Fibroblast of pulmonary artery (primary cell): ENCODE measurements around the gene WDR62.
A peak's percentile ranks its signal among the peaks of the same experiment; 100 is the strongest.

Source experiments
- DNase-seq: peaks from one replicate; pipeline ENCODE4 v3.0.0-alpha.2; 2010; ENCODE audit warnings: low read depth
- H3K4me3 ChIP-seq: replicated peaks from 2 replicates; pipeline ENCODE4 v1.5.1; 2011; ENCODE audit warnings: low read depth, mild to moderate bottlenecking, control low read depth, low read length, moderate library complexity
- TF ChIP-seq, protein P1 (sequence below): IDR thresholded peaks from 2 replicates; pipeline ENCODE4 v1.5.1; 2011; ENCODE audit warnings: mild to moderate bottlenecking, control low read depth, low read length, inconsistent platforms; ENCODE audit errors: missing control alignments

WDR62 gene

DNA sequence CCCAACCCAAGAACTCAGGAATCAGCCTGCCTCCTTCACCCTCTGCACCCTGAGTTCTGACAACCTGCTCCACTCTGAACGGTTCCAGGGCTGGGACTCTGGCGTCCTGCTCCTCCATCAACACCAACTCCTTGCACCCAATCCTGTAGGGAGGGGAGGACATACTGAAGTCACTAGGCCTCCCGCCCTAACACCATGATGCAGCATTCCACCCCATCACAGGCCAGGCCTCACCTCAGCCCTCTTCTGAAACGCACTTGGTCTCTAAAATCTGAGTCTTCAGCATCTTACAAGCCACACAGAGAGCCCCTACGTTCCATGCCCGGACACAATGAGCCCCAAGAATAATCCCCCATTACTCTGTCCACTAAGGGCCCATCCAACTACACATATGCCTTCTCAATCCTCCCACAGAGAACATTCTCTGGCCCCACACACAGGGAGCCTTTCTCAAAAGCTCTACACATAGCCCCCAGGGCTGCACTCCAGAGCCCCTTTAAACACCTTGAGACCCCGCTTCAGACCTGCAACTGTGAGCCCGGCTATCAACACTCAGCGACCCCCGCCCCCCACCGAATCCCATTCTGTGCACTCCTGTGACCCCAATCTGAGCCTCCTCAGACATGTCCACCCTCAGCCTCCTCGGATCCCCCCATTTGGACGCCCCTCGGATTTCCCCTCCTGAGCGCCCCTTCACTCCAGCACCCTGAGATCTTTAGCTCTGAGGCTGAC, 41.3 kb upstream of the WDR62 start:
- DNase-seq, result no peak
- H3K4me3 ChIP-seq, result peak overlapping the region; percentile 95
- TF ChIP-seq, protein P1, sequence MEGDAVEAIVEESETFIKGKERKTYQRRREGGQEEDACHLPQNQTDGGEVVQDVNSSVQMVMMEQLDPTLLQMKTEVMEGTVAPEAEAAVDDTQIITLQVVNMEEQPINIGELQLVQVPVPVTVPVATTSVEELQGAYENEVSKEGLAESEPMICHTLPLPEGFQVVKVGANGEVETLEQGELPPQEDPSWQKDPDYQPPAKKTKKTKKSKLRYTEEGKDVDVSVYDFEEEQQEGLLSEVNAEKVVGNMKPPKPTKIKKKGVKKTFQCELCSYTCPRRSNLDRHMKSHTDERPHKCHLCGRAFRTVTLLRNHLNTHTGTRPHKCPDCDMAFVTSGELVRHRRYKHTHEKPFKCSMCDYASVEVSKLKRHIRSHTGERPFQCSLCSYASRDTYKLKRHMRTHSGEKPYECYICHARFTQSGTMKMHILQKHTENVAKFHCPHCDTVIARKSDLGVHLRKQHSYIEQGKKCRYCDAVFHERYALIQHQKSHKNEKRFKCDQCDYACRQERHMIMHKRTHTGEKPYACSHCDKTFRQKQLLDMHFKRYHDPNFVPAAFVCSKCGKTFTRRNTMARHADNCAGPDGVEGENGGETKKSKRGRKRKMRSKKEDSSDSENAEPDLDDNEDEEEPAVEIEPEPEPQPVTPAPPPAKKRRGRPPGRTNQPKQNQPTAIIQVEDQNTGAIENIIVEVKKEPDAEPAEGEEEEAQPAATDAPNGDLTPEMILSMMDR, result no peak

GRCh38 chr19:36014012-36014924, 40.4 kb upstream of the WDR62 start, which contains the start of gene ALKBH6:
ALKBH6 (minus strand) TSS chr19:36014213; CDS start chr19:36013397, 816 bp downstream.
- peak; percentile 98 for DNase-seq
- peak within 1 kb of the TSS; percentile 95 for H3K4me3 ChIP-seq

GRCh38 chr19:36019061-36019670, 35.5 kb upstream of the WDR62 start:
- DNase-seq, result no peak
- no peak overlapping the region for H3K4me3 ChIP-seq
- TF ChIP-seq, protein P1, result no peak

More at GRCh38 chr19:36014012-36014924, 40.4 kb upstream of the WDR62 start, which contains the start of gene ALKBH6:
- TF ChIP-seq, protein P1, result no peak

DNA sequence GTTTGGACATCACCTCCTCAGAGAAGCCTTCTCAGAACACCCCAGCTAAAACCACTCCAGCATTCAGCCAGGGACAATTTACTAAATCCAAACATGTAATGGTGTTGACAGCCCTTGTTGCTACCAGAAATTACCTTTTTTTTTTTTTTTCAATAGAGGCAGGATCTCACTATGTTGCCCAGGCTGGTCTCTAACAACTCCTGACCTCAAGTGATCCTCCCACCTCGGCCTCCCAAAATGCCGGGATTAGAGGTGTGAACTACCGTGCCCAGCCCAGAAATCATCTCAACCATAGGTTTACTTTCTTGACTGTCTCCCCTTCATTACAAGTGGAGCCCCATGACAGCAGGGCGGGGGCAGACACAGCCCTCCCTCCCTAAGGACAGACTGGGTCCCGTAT, 31.3 kb upstream of the WDR62 start:
- TF ChIP-seq, protein P1, result no peak
- H3K4me3 ChIP-seq, result no peak overlapping the region
- no peak for DNase-seq

DNA sequence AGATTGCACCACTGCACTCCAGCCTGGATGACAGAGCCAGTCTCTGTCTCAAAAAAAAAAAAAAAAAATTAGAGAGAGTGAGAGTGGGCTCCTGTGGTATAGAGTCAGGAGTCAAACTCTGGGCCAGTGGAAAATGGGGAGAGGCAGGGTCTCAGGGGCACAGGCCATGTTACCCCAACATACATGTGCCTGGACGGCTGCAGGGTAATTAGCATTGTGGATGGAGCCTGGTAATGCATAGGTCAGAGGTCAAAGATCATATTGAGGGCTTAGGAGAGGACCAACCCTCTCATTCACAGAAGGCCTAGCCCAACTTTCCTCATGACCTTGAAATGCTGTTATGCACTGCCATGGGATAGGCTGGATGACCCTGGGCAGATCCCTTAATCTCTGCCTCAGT, 29.2 kb upstream of the WDR62 start:
- TF ChIP-seq, protein P1, result no peak
- no peak overlapping the region for H3K4me3 ChIP-seq
- DNase-seq, result no peak

GRCh38 chr19:36026091-36026876, 28.4 kb upstream of the WDR62 start:
- H3K4me3 ChIP-seq, result no peak overlapping the region
- TF ChIP-seq, protein P1, result no peak
- no peak for DNase-seq
